ENCODE data around the gene MCUB.

MCUB gene

GRCh38 chr4:109627361-109627760 lies 67.3 kb downstream of the MCUB start:
- DNase-seq (ENCODE audit: low spot score), result no peak

- no peak for DNase-seq (ENCODE audit: low spot score)
These were observed 69.7 kb downstream of the MCUB start for GRCh38 chr4:109629775-109630174.

GRCh38 chr4:109631532-109632108 lies 71.6 kb downstream of the MCUB start:
- DNase-seq (ENCODE audit: low spot score), result peak; percentile 59

GRCh38 chr4:109640644-109641043 lies 80.6 kb downstream of the MCUB start:
- DNase-seq (ENCODE audit: low spot score), result no peak

GRCh38 chr4:109645874-109646710 lies 86.0 kb downstream of the MCUB start:
- no peak for DNase-seq (ENCODE audit: low spot score)

- DNase-seq (ENCODE audit: low spot score), result no peak
These were observed 88.4 kb downstream of the MCUB start for GRCh38 chr4:109648266-109648996.

- no peak for DNase-seq (ENCODE audit: low spot score)
These were observed 89.0 kb downstream of the MCUB start for GRCh38 chr4:109648997-109649575.

GRCh38 chr4:109649872-109650271 lies 89.8 kb downstream of the MCUB start:
- DNase-seq (ENCODE audit: low spot score), result no peak

GRCh38 chr4:109655396-109655795 lies 95.3 kb downstream of the MCUB start:
- DNase-seq (ENCODE audit: low spot score), result no peak

- no peak for DNase-seq (ENCODE audit: low spot score)
These were observed 97.9 kb downstream of the MCUB start for GRCh38 chr4:109657854-109658418.

GRCh38 chr4:109658871-109659410 lies 98.9 kb downstream of the MCUB start:
- no peak for DNase-seq (ENCODE audit: low spot score)

GRCh38 chr4:109662116-109662515 lies 102.1 kb downstream of the MCUB start:
- DNase-seq (ENCODE audit: low spot score), result no peak

GRCh38 chr4:109662771-109663170 lies 102.7 kb downstream of the MCUB start:
- DNase-seq (ENCODE audit: low spot score), result no peak

GRCh38 chr4:109665783-109666485 lies 105.9 kb downstream of the MCUB start:
- DNase-seq (ENCODE audit: low spot score), result no peak

- no peak for DNase-seq (ENCODE audit: low spot score)
These were observed 111.3 kb downstream of the MCUB start for GRCh38 chr4:109671350-109671749.

GRCh38 chr4:109672169-109672930 lies 112.3 kb downstream of the MCUB start:
- DNase-seq (ENCODE audit: low spot score), result no peak

GRCh38 chr4:109673303-109673702 lies 113.3 kb downstream of the MCUB start:
- DNase-seq (ENCODE audit: low spot score), result no peak

GRCh38 chr4:109675181-109675580 lies 115.1 kb downstream of the MCUB start:
- no peak for DNase-seq (ENCODE audit: low spot score)

- no peak for DNase-seq (ENCODE audit: low spot score)
These were observed 115.8 kb downstream of the MCUB start for GRCh38 chr4:109675843-109676242.

- no peak for DNase-seq (ENCODE audit: low spot score)
These were observed 116.8 kb downstream of the MCUB start for GRCh38 chr4:109676886-109677285.

Data from SK-N-DZ (cell line).